ENCODE results near the gene OR8S1. TPM values are rescaled to one million over a fixed set of nuclear protein-coding genes. Genes with fewer than 3 reads are reported as not detected.
"Not testable (repeated sequence)": the region's sequence is repeated elsewhere in the genome, so short reads cannot be mapped to it uniquely, and the experiment has no call there.

OR8S1 gene
- total RNA-seq, 2 donors from 2014 or later: not detected

- not testable (repeated sequence) for DNase-seq (ENCODE audit: low spot score)
Observed at GRCh38 chr12:48551636-48552035, 26.2 kb downstream of the OR8S1 start.

GRCh38 chr12:48553666-48554343, 28.4 kb downstream of the OR8S1 start:
- DNase-seq (ENCODE audit: low spot score); intact Hi-C loops (cut with DNase I): not testable (repeated sequence)

More at GRCh38 chr12:48551636-48552035, 26.2 kb downstream of the OR8S1 start:
- intact Hi-C loops (cut with DNase I): not testable (repeated sequence)

GRCh38 chr12:48556631-48557030, 31.2 kb downstream of the OR8S1 start:
- intact Hi-C loops (cut with DNase I): no loop called here
- DNase-seq (ENCODE audit: low spot score): no peak

GRCh38 chr12:48557919-48558318, 32.5 kb downstream of the OR8S1 start:
- intact Hi-C loops (cut with DNase I): no loop called here
- no peak for DNase-seq (ENCODE audit: low spot score)

- intact Hi-C loops (cut with DNase I): no loop called here
- no peak for DNase-seq (ENCODE audit: low spot score)
Observed at GRCh38 chr12:48567731-48568130, 42.3 kb downstream of the OR8S1 start.

- intact Hi-C loops (cut with DNase I): no loop called here
- DNase-seq (ENCODE audit: low spot score): no peak
Observed at GRCh38 chr12:48569946-48570345, 44.5 kb downstream of the OR8S1 start, which contains the start of gene LALBA. LALBA (minus strand) TSS chr12:48570046; CDS start chr12:48570020, 26 bp downstream.

GRCh38 chr12:48572326-48572725, 46.9 kb downstream of the OR8S1 start:
- intact Hi-C loops (cut with DNase I): no loop called here
- DNase-seq (ENCODE audit: low spot score): no peak

Other genes starting within 250 kb of the OR8S1 start
- gene ZNF641, start 174.7 kb upstream of the OR8S1 start, total RNA-seq: 10 to 100 TPM; 16.8 to 22.3 TPM
- gene ANP32D, start 53.1 kb upstream of the OR8S1 start, total RNA-seq: under 1 TPM in 1 of 2 donors, not detected in 1; 0.24 TPM
- not detected for gene C12orf54, start 43.1 kb upstream of the OR8S1 start, total RNA-seq
- not detected for gene LALBA, start 44.4 kb downstream of the OR8S1 start, total RNA-seq
- gene KANSL2, start 156.6 kb downstream of the OR8S1 start, total RNA-seq: 10 to 100 TPM; 21.1 to 24.0 TPM
- 10 to 100 TPM; 25.9 to 26.7 TPM for gene CCNT1, start 191.1 kb downstream of the OR8S1 start, total RNA-seq

All from posterior vena cava (tissue), 2 donors.